GM21367 (cell line): Measurements from ENCODE around the gene PTPRG.
"Not testable (repeated sequence)": the region's sequence is repeated elsewhere in the genome, so short reads cannot be mapped to it uniquely, and the experiment has no call there.

Experiments
- ATAC-seq: cut with Tn5 transposase; IDR thresholded peaks from one replicate; pipeline ENCODE4 v1.9.1; 2021; ENCODE audit not compliant: unreplicated experiment

The PTPRG gene

DNA sequence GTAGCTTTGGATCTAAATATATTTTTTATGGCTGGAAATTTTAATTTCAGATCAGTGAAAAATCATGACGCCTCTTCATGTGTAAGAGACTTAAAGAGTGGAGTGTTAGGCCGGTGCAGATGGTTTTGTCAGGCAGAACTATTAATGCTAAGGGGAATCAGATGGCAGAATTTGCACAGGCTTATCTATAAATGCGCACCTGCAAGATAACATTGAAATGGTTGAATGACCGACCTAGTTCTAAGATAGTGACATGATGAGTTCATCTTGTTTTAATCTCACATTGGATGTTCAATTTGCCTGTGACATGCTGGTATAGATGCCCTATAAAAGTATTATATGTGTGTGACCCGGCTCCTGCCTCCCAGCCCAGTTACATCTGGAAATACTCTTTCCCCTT lies 471.4 kb downstream of the PTPRG start:
- ATAC-seq: no peak

DNA sequence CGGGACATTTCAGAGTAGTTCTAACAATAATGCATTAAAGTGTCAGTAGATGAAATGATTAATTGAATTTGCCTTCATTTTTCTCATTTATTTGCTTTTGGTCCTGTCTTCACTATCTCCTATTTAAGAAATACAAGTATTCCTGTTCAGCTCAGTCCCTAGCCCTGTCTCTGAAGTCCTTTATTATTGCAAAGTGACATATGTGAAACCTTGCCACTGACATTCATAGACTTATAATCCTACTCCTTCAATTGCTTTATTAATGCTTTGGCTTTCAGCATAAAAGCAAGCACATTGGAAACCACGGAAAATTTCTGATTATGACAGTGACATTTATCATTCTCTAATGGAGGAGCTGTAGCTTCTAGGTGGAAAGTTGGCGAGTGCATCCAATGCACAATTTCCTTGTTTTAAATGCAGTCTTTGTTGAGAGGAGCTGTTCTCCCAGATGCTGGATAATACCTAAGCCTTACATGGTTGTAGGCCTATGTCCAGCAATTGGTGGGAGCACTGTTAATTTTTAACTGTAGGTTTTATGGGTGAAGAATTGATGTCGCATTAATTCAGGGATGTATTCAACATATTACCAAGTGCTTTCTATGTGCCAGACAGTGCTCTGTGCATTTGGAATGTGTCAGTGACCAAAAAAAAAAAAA lies 474.2 kb downstream of the PTPRG start:
- ATAC-seq: no peak

DNA sequence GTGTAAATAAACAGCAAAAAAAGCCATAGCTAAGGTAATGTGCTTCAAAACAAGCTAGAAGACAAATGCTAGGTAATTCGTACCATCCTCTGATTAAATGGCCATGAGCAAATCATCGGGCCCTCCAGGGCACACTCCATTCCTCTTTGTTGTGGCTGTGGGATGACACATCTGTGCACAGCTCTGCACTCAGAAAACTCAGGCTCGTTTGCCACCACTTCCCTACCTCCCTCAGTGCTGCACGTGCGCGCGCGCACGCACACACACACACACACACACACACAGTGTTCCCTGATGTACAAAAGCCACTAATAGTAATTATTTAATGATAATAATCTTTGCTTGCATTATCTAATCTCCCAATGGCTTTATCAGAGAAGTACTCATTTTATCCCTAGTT lies 475.4 kb downstream of the PTPRG start:
- no peak for ATAC-seq

- ATAC-seq: not testable (repeated sequence)
Observed at GRCh38 chr3:62038798-62039197, 477.4 kb downstream of the PTPRG start.

- no peak for ATAC-seq
Observed at GRCh38 chr3:62039586-62039985, 478.2 kb downstream of the PTPRG start.

DNA sequence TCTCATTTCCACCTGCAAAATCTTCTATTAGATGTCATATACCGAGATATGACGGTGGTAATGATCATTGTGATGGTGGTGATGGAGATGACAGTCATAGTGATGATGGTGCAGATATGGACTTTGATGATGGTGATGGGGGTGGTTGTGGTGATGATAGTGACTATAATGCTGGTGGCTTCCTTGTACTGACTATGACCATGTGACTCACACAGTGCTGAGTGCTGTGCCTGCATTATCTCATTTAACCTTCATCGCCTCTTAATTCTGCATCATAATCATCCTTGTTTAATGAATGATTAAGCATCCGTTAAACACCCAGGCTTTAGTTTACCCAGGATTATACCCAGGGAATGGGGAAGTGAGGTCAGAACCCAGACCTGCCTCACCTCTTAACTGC lies 480.3 kb downstream of the PTPRG start:
- no peak for ATAC-seq

DNA sequence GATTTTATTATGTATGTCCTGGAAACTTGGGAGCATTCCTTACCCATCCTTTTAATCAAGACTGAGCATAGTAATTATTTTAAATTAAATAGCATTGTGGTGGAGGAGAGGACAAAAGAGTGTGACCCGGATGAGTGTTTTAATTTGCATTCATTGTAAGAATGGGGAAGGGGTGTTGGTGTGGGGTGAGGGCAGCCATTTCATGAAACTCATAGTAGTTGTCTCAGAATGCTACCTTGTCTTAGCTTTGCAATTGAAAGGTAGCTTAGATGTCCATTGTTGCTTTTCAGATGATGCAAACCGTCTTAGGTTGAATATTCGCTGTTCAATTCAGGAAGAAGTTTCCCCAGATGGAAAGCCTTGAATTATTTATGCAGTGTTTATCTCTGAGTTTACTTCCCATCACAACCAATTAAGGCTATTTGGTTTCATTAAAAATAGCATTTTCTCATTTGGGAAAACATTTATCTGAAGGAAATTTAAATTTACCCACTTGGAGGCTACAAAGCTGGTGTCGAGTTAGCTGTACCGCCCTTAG lies 483.6 kb downstream of the PTPRG start:
- ATAC-seq: no peak

GRCh38 chr3:62046326-62046725 lies 485.0 kb downstream of the PTPRG start:
- ATAC-seq: no peak

- ATAC-seq: no peak
Observed at GRCh38 chr3:62048577-62048976, 487.2 kb downstream of the PTPRG start.

GRCh38 chr3:62049033-62049432 lies 487.7 kb downstream of the PTPRG start:
- no peak for ATAC-seq

DNA sequence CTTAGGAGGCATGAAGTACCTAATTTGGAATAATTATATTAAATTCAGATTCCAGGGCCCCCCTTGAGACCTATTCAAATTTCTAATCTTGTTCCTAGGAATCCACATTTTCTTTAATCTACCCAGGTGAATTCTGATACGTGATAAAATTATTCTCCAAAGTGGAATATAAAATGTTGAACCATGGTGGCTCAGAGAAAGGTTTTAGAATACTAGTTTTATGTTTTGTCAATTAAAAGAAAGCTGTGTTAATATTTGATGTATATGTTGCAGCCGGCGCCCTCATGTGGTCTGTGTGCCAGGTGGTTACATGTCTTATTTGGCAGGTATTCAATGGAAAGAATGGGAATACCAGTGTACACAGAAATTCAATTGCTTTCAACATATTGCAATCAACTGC lies 490.1 kb downstream of the PTPRG start:
- no peak for ATAC-seq

DNA sequence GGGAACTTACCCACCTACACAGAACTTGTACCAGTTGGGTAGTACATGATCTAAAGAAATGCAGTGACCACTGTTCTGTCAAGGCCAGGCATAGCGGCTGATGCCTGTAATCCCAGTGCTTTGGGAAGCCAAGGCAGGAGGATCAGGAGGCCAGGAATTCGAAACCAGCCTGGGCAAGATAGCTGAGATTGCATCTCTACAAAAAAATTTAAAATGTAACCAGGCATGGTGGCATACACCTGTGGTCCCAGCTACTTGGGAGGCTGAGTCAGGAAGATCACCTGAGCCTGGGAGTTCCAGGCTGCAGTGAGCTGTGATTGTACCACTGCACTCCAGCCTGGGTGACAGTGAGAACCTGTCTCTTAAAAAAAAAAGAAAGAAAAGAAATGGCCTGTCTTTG lies 491.0 kb downstream of the PTPRG start:
- ATAC-seq: no peak

GRCh38 chr3:62056658-62057057 lies 495.3 kb downstream of the PTPRG start:
- no peak for ATAC-seq

GRCh38 chr3:62057339-62058047 lies 496.1 kb downstream of the PTPRG start:
- no peak for ATAC-seq

GRCh38 chr3:62065985-62066693 lies 504.8 kb downstream of the PTPRG start:
- no peak for ATAC-seq

DNA sequence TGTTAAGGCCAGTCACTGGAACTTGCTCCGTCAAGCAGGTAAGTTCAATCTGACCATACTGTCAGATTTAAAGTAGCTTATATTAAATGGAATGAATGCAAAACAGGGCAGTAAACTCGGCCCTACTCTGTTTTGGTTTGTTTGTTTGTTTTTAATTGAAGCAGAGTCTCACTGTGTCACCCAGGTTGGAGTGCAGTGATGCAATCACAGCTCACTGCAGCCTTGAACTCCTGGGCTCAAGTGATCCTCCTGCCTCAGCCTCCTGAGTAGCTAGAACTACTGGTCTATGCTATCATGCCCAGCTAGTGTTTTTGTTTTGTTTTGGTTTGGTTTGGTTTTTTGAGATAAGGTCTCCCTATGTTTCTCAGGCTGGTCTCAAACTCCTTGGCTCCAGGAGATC lies 507.0 kb downstream of the PTPRG start:
- no peak for ATAC-seq

DNA sequence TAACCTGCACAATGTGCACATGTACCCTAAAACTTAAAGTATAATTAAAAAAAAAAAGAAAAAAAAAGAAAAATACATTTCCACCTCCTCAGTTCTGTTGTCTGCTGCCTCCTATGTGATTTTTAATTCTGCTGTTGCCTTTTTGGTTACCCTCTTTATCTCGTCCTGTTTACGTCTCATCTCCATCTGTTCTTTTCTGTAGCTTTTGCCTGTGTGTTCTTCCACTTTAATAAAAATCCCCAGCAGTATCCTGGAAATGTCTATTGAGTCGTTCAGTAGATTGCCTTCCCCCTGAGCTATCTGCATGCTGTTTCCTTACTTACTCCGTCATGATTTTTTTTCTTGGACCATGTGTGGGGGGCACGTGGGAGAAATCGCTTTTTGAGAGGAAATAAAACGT lies 509.5 kb downstream of the PTPRG start:
- ATAC-seq: no peak

DNA sequence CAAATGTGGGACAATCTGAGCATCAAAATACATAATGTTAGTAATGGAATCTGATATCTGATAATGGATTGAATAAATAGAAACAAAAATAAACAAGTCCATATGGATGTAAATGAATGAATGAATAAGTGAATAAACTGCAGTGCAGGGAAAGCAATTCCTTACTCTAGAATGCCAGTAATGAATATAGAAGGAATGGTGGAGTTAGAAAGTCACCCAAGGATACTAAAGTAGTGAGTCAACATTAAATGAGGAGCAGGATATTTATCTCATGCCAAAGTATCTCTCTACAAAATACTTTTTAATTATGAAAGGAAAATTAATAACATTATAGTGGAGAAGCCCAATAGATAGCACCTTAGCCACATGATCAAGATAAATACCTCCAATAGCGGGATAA lies 511.7 kb downstream of the PTPRG start:
- no peak for ATAC-seq

DNA sequence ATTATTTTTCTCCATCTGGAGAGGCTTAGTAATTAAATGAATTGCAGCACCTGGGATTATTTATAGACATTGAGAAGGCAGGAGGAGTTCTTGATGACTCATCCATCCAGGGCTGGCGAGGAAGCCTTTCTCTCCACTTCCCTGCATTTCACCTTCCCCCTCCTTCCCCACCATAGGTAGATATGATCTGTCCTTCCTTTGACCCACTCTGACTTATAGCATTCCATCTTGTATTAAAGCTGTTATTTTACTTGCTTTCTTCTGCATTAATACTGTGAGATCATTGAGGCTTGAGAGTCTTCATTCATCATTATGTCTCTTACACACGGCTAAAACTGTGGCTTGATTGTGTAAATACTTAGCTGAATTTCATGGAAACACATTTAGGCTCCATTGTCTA lies 523.2 kb downstream of the PTPRG start:
- no peak for ATAC-seq

DNA sequence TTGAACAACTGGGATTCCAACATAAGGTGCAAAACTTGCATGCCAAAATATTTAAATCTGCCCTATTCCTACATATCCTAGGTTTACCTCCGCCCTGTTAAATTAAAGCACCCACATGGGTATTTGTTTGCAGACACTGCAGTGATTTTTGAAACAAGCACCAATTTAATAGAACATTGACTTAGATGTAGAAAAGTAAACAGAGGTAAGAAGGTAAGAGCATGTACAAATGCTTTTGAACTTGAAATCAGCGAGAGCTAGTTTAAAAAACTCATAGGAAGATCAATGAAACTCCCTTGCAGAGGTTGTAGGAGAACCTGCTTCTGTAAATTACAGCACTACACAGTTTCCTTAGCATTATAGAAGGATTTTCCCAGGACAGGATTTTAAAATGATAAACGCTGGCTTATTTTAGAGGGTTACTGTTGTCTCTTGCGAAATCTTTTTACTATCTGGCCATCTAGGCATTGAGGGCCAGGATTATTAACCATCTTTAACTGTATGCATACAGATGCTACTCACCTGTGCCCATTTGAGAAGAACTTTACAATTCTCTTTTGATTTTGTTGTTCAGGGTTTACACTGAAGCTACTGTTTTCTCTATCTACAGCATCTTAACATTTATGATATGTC lies 527.2 kb downstream of the PTPRG start:
- ATAC-seq: no peak

DNA sequence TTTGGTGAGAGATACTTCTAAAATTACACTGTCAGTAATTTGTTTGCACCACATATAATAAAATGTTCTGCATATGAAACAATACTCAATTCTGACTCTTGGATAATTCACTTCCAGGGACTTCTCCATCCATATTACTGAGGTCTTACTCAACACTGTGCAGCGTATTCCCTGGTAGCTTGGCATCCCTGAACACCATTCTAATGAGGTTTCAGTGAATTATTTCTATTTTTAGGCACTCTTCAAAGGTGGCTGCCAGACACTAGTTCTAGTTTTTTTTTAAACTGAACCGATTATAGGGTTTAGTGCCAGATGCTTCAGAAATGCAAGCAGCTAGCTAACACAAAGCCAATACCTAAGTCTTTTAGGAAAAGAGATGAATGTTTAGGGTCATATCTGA lies 528.7 kb downstream of the PTPRG start:
- no peak for ATAC-seq

- ATAC-seq: no peak
Observed at GRCh38 chr3:62090519-62090918, 529.1 kb downstream of the PTPRG start.
